Neutrophil (primary cell): ENCODE results near the gene DEPDC5.

ENCODE experiments used
- H3K27ac ChIP-seq: fragments of 200-600 bp; sonication (generic); 2 replicates; pipeline ENCODE4 v1.5.1; 2016; ENCODE audit warnings: mild to moderate bottlenecking, moderate library complexity
- H3K27me3 ChIP-seq: fragments of 200-600 bp; sonication (generic); 2 replicates; pipeline ENCODE4 v1.6.0; 2016; ENCODE audit warnings: mild to moderate bottlenecking
- H3K36me3 ChIP-seq: fragments of 200-600 bp; sonication (generic); 2 replicates; pipeline ENCODE4 v1.5.1; 2017
- H3K4me1 ChIP-seq, 2 experiments: fragments of 200-600 bp in 1 of 2; sonication (generic) in 1 of 2; 1 replicate in 1 of 2; 2 replicates in 1 of 2; pipeline versions ENCODE4 v1.5.1 to v1.6.1; 2013 to 2016; ENCODE audit warnings: low read depth in 1 of 2, low read length in 1 of 2, mild to moderate bottlenecking in 1 of 2, moderate library complexity in 1 of 2; ENCODE audit not compliant: control insufficient read depth in 1 of 2, insufficient read depth in 1 of 2
- H3K4me3 ChIP-seq, 2 experiments: fragments of 200-600 bp in 1 of 2; sonication (generic) in 1 of 2; 1 replicate in 1 of 2; 2 replicates in 1 of 2; pipeline ENCODE4 v1.5.1; 2013 to 2016; ENCODE audit warnings: low read depth in 1 of 2, low read length in 1 of 2, mild to moderate bottlenecking in 1 of 2, moderate library complexity in 1 of 2
- H3K9me3 ChIP-seq: fragments of 200-600 bp; sonication (generic); 2 replicates; pipeline ENCODE4 v1.5.1; 2016
- CTCF ChIP-seq: fragments of 200-600 bp; sonication (generic); IDR thresholded peaks from 2 replicates; pipeline ENCODE4 v1.5.1; 2016; ENCODE audit warnings: antibody characterized with exemption

The DEPDC5 gene

GRCh38 chr22:31840585-31840984 lies 86.8 kb downstream of the DEPDC5 start:
- no peak overlapping the region for H3K4me3 ChIP-seq

GRCh38 chr22:31841078-31841827 lies 87.4 kb downstream of the DEPDC5 start:
- H3K9me3 ChIP-seq: no peaks in the 10 kb centered on the region
- H3K4me1 ChIP-seq: no peaks in the 10 kb centered on the region
- no peak overlapping the region for H3K4me3 ChIP-seq
- H3K27me3 ChIP-seq: no peaks in the 10 kb centered on the region
- no peak for TF ChIP-seq CTCF
- H3K27ac ChIP-seq: no peak overlapping the region
- H3K36me3 ChIP-seq: peaks cover 95% of the 10 kb centered on the region

More at GRCh38 chr22:31840585-31840984, 86.8 kb downstream of the DEPDC5 start:
- Histone ChIP-seq H3K27me3 (no peaks in the 10 kb centered on the region), H3K9me3 (no peaks in the 10 kb centered on the region), H3K27ac (no peak overlapping the region), H3K36me3 (peaks cover 95% of the 10 kb centered on the region), H3K4me1 (no peaks in the 10 kb centered on the region)
- TF ChIP-seq CTCF: no peak

- Histone ChIP-seq H3K27ac (no peak overlapping the region), H3K9me3 (no peaks in the 10 kb centered on the region), H3K4me1 (no peaks in the 10 kb centered on the region), H3K27me3 (no peaks in the 10 kb centered on the region), H3K4me3 (no peak overlapping the region), H3K36me3 (peaks cover 97% of the 10 kb centered on the region)
- TF ChIP-seq CTCF: no peak
Observed at GRCh38 chr22:31843526-31843925, 89.7 kb downstream of the DEPDC5 start.

- Histone ChIP-seq H3K36me3 (peaks cover 97% of the 10 kb centered on the region), H3K4me1 (no peaks in the 10 kb centered on the region), H3K27ac (no peak overlapping the region), H3K9me3 (no peaks in the 10 kb centered on the region), H3K27me3 (no peaks in the 10 kb centered on the region), H3K4me3 (no peak overlapping the region)
- TF ChIP-seq CTCF: no peak
Observed at GRCh38 chr22:31844941-31845340, 91.1 kb downstream of the DEPDC5 start.

- TF ChIP-seq CTCF: no peak
Observed at GRCh38 chr22:31846161-31847115, 92.6 kb downstream of the DEPDC5 start.

More at GRCh38 chr22:31846161-31847115, 92.6 kb downstream of the DEPDC5 start:
- H3K9me3 ChIP-seq: no peaks in the 10 kb centered on the region
- no peak overlapping the region for H3K4me3 ChIP-seq
- H3K27ac ChIP-seq: no peak overlapping the region
- no peaks in the 10 kb centered on the region for H3K4me1 ChIP-seq
- no peaks in the 10 kb centered on the region for H3K27me3 ChIP-seq
- H3K36me3 ChIP-seq: peaks cover 86% of the 10 kb centered on the region
